ENCODE results near the gene PLCL2.

PLCL2 gene

DNA sequence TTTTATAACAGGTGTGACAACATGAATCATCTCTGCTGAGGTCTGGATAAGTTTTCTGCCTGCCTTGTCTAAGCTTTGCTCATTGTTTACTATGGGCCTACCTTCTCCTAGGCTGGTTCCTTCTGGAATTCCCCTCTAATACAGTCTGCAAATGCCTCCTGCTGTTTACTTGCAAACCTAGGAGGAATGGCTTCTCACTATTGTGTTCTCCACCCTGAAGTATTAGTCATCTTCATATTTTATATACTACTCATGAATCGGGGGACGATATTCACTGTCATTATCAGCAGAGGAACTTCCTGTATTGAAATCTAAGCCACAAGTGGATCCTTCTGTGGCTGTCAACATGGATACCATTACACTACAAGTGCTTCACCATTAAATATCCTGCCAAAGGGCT lies 154.8 kb downstream of the PLCL2 start:
- Histone ChIP-seq H3K4me1 (ENCODE audit: insufficient read depth, low read length, severe bottlenecking) (no peaks in the 10 kb centered on the region), H3K27ac (ENCODE audit: low read depth, low read length, poor library complexity, severe bottlenecking) (no peak overlapping the region), H3K9ac (ENCODE audit: low read length) (no peak overlapping the region)

DNA sequence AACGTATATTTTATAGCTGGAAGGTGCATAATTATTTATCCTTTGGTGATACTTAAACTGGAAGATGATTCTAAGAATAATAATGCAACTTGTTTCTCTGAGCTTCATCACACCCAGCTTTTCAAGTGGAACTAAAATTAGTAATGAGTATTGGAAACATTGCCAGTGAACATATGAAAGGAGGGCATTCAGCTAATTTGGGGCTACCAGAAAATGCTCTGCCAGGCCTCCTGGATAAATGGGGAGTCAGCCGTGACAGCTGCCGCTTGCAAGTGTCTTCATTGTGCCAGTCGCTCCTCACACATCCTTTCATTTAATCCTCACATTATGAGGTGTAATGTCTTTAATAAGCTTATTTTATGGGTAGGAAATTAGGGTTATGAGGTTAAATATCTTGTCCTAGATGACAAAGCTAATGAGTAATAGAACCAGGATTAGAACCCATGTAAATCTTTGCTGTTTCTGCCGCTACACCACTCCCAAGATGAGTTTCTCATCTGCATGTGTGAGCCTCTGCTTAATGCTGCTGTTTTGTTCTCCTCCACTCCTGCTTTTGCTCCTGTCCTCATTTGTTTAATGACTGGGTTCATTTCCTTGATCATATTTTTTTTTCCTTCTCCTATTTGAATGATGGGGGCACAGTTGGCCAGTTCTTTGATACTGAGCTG lies 155.7 kb downstream of the PLCL2 start:
- no peak overlapping the region for H3K9ac ChIP-seq (ENCODE audit: low read length)
- no peaks in the 10 kb centered on the region for H3F3A ChIP-seq (ENCODE audit: insufficient read depth, low read length)

More for the DNA sequence above, 154.8 kb downstream of the PLCL2 start:
- Histone ChIP-seq H4K20me1 (ENCODE audit: insufficient read depth, low read length) (no peaks in the 10 kb centered on the region), H3K4me2 (ENCODE audit: low read length) (no peak overlapping the region), H3K9me3 (ENCODE audit: low read length) (no peaks in the 10 kb centered on the region), H3K9me2 (ENCODE audit: low read depth, low read length) (no peaks in the 10 kb centered on the region), H3K27me3 (ENCODE audit: insufficient read depth, low read length) (no peaks in the 10 kb centered on the region), H3K79me2 (ENCODE audit: insufficient read depth, low read length) (0 out of 2 replicates have a peak, but pooled peaks cover 4% of the 10 kb centered on the region), H3K4me3 (ENCODE audit: low read depth, low read length, poor library complexity, severe bottlenecking) (no peak overlapping the region), H2AFZ (ENCODE audit: low read length) (no peak overlapping the region), H3F3A (ENCODE audit: insufficient read depth, low read length) (no peaks in the 10 kb centered on the region), H3K36me3 (ENCODE audit: insufficient read depth, low read length) (peaks cover 55% of the 10 kb centered on the region)
- TF ChIP-seq EZH2 (IDR thresholded peaks at IDR 0.05; ENCODE audit: borderline replicate concordance, low read length), result no peak
- TF ChIP-seq, protein P1, sequence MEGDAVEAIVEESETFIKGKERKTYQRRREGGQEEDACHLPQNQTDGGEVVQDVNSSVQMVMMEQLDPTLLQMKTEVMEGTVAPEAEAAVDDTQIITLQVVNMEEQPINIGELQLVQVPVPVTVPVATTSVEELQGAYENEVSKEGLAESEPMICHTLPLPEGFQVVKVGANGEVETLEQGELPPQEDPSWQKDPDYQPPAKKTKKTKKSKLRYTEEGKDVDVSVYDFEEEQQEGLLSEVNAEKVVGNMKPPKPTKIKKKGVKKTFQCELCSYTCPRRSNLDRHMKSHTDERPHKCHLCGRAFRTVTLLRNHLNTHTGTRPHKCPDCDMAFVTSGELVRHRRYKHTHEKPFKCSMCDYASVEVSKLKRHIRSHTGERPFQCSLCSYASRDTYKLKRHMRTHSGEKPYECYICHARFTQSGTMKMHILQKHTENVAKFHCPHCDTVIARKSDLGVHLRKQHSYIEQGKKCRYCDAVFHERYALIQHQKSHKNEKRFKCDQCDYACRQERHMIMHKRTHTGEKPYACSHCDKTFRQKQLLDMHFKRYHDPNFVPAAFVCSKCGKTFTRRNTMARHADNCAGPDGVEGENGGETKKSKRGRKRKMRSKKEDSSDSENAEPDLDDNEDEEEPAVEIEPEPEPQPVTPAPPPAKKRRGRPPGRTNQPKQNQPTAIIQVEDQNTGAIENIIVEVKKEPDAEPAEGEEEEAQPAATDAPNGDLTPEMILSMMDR (IDR thresholded peaks at IDR 0.05; ENCODE audit: low read length), result no peak

DNA sequence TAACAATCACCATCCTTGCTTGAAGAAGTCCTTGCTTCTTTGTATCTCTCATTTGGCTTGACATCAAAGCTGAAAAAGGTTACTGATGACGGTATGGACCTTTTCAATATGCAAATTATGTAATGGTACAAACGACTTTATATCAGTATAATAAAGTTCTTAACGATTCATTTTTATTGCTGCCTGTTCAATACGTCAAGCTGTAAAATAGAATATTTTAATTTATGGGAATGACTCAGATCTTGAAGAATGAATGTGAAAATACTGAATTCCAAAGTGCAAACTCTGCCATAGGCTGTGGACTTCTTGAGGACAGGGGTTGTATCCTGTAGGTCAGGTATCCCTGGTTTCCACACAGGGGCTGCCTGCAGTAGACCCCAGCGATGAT lies 156.2 kb downstream of the PLCL2 start:
- no peaks in the 10 kb centered on the region for H3F3A ChIP-seq (ENCODE audit: insufficient read depth, low read length)
- TF ChIP-seq, protein P1 (IDR thresholded peaks at IDR 0.05; ENCODE audit: low read length), result no peak
- no peak for TF ChIP-seq EZH2 (IDR thresholded peaks at IDR 0.05; ENCODE audit: borderline replicate concordance, low read length)
- H3K9me3 ChIP-seq (ENCODE audit: low read length), result no peaks in the 10 kb centered on the region
- H3K9me2 ChIP-seq (ENCODE audit: low read depth, low read length), result no peaks in the 10 kb centered on the region
- H3K4me2 ChIP-seq (ENCODE audit: low read length), result no peak overlapping the region
- H2AFZ ChIP-seq (ENCODE audit: low read length), result no peak overlapping the region
- no peak overlapping the region for H3K27ac ChIP-seq (ENCODE audit: low read depth, low read length, poor library complexity, severe bottlenecking)
- H3K4me1 ChIP-seq (ENCODE audit: insufficient read depth, low read length, severe bottlenecking), result no peaks in the 10 kb centered on the region
- 0 out of 2 replicates have a peak, but pooled peaks cover 4% of the 10 kb centered on the region for H3K79me2 ChIP-seq (ENCODE audit: insufficient read depth, low read length)
- no peaks in the 10 kb centered on the region for H4K20me1 ChIP-seq (ENCODE audit: insufficient read depth, low read length)
- no peak overlapping the region for H3K9ac ChIP-seq (ENCODE audit: low read length)
- no peaks in the 10 kb centered on the region for H3K27me3 ChIP-seq (ENCODE audit: insufficient read depth, low read length)
- H3K36me3 ChIP-seq (ENCODE audit: insufficient read depth, low read length), result peaks cover 58% of the 10 kb centered on the region
- no peak overlapping the region for H3K4me3 ChIP-seq (ENCODE audit: low read depth, low read length, poor library complexity, severe bottlenecking)

More for the DNA sequence above, 155.7 kb downstream of the PLCL2 start:
- no peaks in the 10 kb centered on the region for H4K20me1 ChIP-seq (ENCODE audit: insufficient read depth, low read length)
- no peak overlapping the region for H3K4me3 ChIP-seq (ENCODE audit: low read depth, low read length, poor library complexity, severe bottlenecking)
- H3K4me2 ChIP-seq (ENCODE audit: low read length), result no peak overlapping the region
- H3K36me3 ChIP-seq (ENCODE audit: insufficient read depth, low read length), result peaks cover 53% of the 10 kb centered on the region
- no peak overlapping the region for H3K27ac ChIP-seq (ENCODE audit: low read depth, low read length, poor library complexity, severe bottlenecking)
- no peak for TF ChIP-seq EZH2 (IDR thresholded peaks at IDR 0.05; ENCODE audit: borderline replicate concordance, low read length)
- TF ChIP-seq, protein P1 (IDR thresholded peaks at IDR 0.05; ENCODE audit: low read length), result no peak
- H3K9me3 ChIP-seq (ENCODE audit: low read length), result no peaks in the 10 kb centered on the region
- 0 out of 2 replicates have a peak, but pooled peaks cover 4% of the 10 kb centered on the region for H3K79me2 ChIP-seq (ENCODE audit: insufficient read depth, low read length)
- H3K27me3 ChIP-seq (ENCODE audit: insufficient read depth, low read length), result no peaks in the 10 kb centered on the region
- no peaks in the 10 kb centered on the region for H3K9me2 ChIP-seq (ENCODE audit: low read depth, low read length)
- H2AFZ ChIP-seq (ENCODE audit: low read length), result no peak overlapping the region
- no peaks in the 10 kb centered on the region for H3K4me1 ChIP-seq (ENCODE audit: insufficient read depth, low read length, severe bottlenecking)

Measured in OCI-LY1 (cell line).